ENCODE results near the gene COL18A1.

- TF ChIP-seq POLR2A (IDR thresholded peaks at IDR 0.05; ENCODE audit: control extremely low read depth in 1 of 2, low read depth in 2 of 2, low read length in 2 of 2): no peak
- TF ChIP-seq CTCF (IDR thresholded peaks at IDR 0.05; ENCODE audit: control extremely low read depth in 1 of 3, insufficient read depth in 1 of 3, low read depth in 1 of 3, low read length in 3 of 3): no peak
- TF ChIP-seq MAFK (IDR thresholded peaks at IDR 0.05; ENCODE audit: low read depth, low read length): no peak
- TF ChIP-seq KDM1A (IDR thresholded peaks at IDR 0.05; ENCODE audit: borderline replicate concordance, low read length): no peak
- TF ChIP-seq EZH2 (IDR thresholded peaks at IDR 0.05; ENCODE audit: low read depth, low read length, severe bottlenecking): no peak
- TF ChIP-seq E2F6 (IDR thresholded peaks at IDR 0.05): peak; percentile 55
- no peak for TF ChIP-seq ZNF274 (IDR thresholded peaks at IDR 0.05; ENCODE audit: borderline replicate concordance, extremely low read depth, low read length)
- no peak for TF ChIP-seq GABPA (IDR thresholded peaks at IDR 0.05; ENCODE audit: borderline replicate concordance, insufficient read depth, low read length)
- TF ChIP-seq CHD2 (IDR thresholded peaks at IDR 0.05; ENCODE audit: low read length): no peak
- TF ChIP-seq ATF2 (IDR thresholded peaks at IDR 0.05; ENCODE audit: low read length): no peak
Observed at GRCh38 chr21:45364468-45365185, 40.3 kb upstream of the COL18A1 start.

Data from H1 (cell line).